Liver (tissue), 3 donors: ENCODE data around the gene SLC6A18.

Experiments used
- ATF3 ChIP-seq: IDR thresholded peaks from 2 replicates; pipeline ENCODE4 v1.6.1; 2016; ENCODE audit warnings: antibody characterized with exemption
- CTCF ChIP-seq: fragments of 150-350 bp; IDR thresholded peaks from 2 replicates; pipeline ENCODE4 v1.5.1; 2017; ENCODE audit warnings: improper control_type of control experiment, low read depth, low read length; ENCODE audit not compliant: missing input control
- EGR1 ChIP-seq, 2 donors: IDR thresholded peaks; 2 replicates each; pipeline ENCODE4 v1.6.1; 2016 to 2018; ENCODE audit warnings: antibody characterized with exemption in 2 of 2, low read depth in 2 of 2
- GABPA ChIP-seq, 2 donors: IDR thresholded peaks in 1 of 2; conservative IDR thresholded peaks in 1 of 2; 2 replicates each; pipeline ENCODE4 v1.6.1; 2016; ENCODE audit warnings: antibody characterized with exemption in 2 of 2, mild to moderate bottlenecking in 1 of 2, moderate library complexity in 1 of 2
- JUND ChIP-seq, 2 donors: IDR thresholded peaks; 2 replicates each; pipeline ENCODE4 v1.6.1; 2016; ENCODE audit warnings: antibody characterized with exemption in 2 of 2
- MAX ChIP-seq: IDR thresholded peaks from 2 replicates; pipeline ENCODE4 v1.6.1; 2016; ENCODE audit warnings: antibody characterized with exemption
- NR2F2 ChIP-seq: IDR thresholded peaks from 2 replicates; pipeline ENCODE4 v1.6.1; 2016; ENCODE audit warnings: antibody characterized with exemption
- RAD21 ChIP-seq, 2 donors: IDR thresholded peaks; 2 replicates each; pipeline ENCODE4 v1.6.1; 2016; ENCODE audit warnings: antibody characterized with exemption in 2 of 2, mild to moderate bottlenecking in 2 of 2
- REST ChIP-seq: IDR thresholded peaks from 2 replicates; pipeline ENCODE4 v1.6.1; 2016; ENCODE audit warnings: antibody characterized with exemption, mild to moderate bottlenecking
- RXRA ChIP-seq, 2 donors: IDR thresholded peaks; 2 replicates each; pipeline ENCODE4 v1.6.1; 2017 to 2018; ENCODE audit warnings: antibody characterized with exemption in 2 of 2, mild to moderate bottlenecking in 1 of 2
- SP1 ChIP-seq: IDR thresholded peaks from 2 replicates; pipeline ENCODE4 v1.6.1; 2018; ENCODE audit warnings: antibody characterized with exemption, mild to moderate bottlenecking
- TAF1 ChIP-seq: conservative IDR thresholded peaks from 2 replicates; pipeline ENCODE4 v1.6.1; 2016; ENCODE audit warnings: antibody characterized with exemption, mild to moderate bottlenecking
- YY1 ChIP-seq: IDR thresholded peaks from 2 replicates; pipeline ENCODE4 v1.6.1; 2016; ENCODE audit warnings: antibody characterized with exemption, mild to moderate bottlenecking
- ZBTB33 ChIP-seq: IDR thresholded peaks from 2 replicates; pipeline ENCODE4 v1.6.1; 2016; ENCODE audit warnings: antibody characterized with exemption
- donor health status: healthy.
- donor health status: healthy.

GRCh38 chr5:1218351-1219080 lies 6.7 kb upstream of the SLC6A18 start:
- TF ChIP-seq CTCF, result no peak
- no peak for TF ChIP-seq RAD21 (IDR thresholded peaks at IDR 0.05)
- no peak for TF ChIP-seq EGR1 (IDR thresholded peaks at IDR 0.05; ENCODE audit: low read depth in 2 of 2)
- TF ChIP-seq MAX, result no peak
- no peak for TF ChIP-seq JUND (IDR thresholded peaks at IDR 0.05)
- no peak for TF ChIP-seq SP1
- TF ChIP-seq ATF3, result no peak
- no peak for TF ChIP-seq REST
- TF ChIP-seq TAF1, result no peak
- no peak for TF ChIP-seq YY1
- TF ChIP-seq GABPA (IDR thresholded peaks at IDR 0.05 in 1 of 2, conservative IDR thresholded peaks at IDR 0.05 in 1 of 2), result no peak
- TF ChIP-seq RXRA (IDR thresholded peaks at IDR 0.05), result no peak
- no peak for TF ChIP-seq ZBTB33
- no peak for TF ChIP-seq NR2F2
